Nephron (organoid): ENCODE results near the gene PLSCR1.
"Not testable (repeated sequence)": the region's sequence is repeated elsewhere in the genome, so short reads cannot be mapped to it uniquely, and the experiment has no call there.

Experiments used
- H3K27ac Mint-ChIP-seq, 3 experiments: 2 replicates each; pipeline ENCODE4 v1.8.0; 2020; ENCODE audit warnings: mixed read lengths in 3 of 3, mild to moderate bottlenecking in 2 of 3, moderate library complexity in 1 of 3
- H3K27me3 Mint-ChIP-seq: 2 replicates; pipeline ENCODE4 v1.8.0; 2021; ENCODE audit warnings: low read depth, mild to moderate bottlenecking, moderate library complexity, mixed read lengths
- H3K36me3 Mint-ChIP-seq: 2 replicates; pipeline ENCODE4 v1.8.0; 2020; ENCODE audit warnings: low read depth, mixed read lengths
- H3K4me1 Mint-ChIP-seq: 2 replicates; pipeline ENCODE4 v1.8.0; 2020; ENCODE audit warnings: mixed read lengths
- H3K4me3 Mint-ChIP-seq, 3 experiments: 2 replicates each; pipeline ENCODE4 v1.8.0; 2020; ENCODE audit warnings: mild to moderate bottlenecking in 3 of 3, mixed read lengths in 3 of 3, moderate library complexity in 2 of 3
- H3K9me3 Mint-ChIP-seq: 2 replicates; pipeline ENCODE4 v1.8.0; 2020; ENCODE audit warnings: mixed read lengths
- CTCF ChIP-seq, 3 experiments: fragments of 200-600 bp; sonication (generic); IDR thresholded peaks; one replicate each; pipeline ENCODE4 v1.5.0; 2021; ENCODE audit warnings: antibody characterized with exemption in 3 of 3; ENCODE audit not compliant: unreplicated experiment in 3 of 3

Gene PLSCR1

DNA sequence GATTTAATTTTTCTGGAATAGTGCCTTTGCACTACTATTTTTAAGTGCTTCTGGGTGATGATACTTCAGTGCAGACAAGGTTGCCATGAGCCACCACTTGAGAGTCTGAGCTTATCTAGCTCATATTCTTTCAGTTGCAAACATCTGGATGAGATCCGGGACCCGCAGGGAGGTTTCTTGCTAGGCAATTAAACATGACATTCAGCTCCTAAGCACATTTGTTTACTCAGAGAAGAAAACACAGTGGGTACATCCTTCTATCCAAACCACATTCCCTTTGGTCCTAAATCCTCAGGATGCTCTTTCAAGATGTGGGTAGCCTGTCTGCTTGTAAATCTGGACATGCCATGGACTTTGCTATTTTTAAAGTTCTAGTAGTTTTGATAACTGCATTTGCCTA is 12.0 kb downstream of the PLSCR1 start:
- Mint-ChIP-seq H3K27me3 (no peaks in the 10 kb centered on the region), H3K27ac (peak overlapping the region in 1 of 3 experiments; percentile 32), H3K9me3 (no peaks in the 10 kb centered on the region), H3K4me1 (peaks cover 29% of the 10 kb centered on the region), H3K4me3 (no peak overlapping the region), H3K36me3 (peaks cover 21% of the 10 kb centered on the region)
- TF ChIP-seq CTCF (IDR thresholded peaks at IDR 0.05; ENCODE audit: unreplicated experiment in 3 of 3) = no peak

DNA sequence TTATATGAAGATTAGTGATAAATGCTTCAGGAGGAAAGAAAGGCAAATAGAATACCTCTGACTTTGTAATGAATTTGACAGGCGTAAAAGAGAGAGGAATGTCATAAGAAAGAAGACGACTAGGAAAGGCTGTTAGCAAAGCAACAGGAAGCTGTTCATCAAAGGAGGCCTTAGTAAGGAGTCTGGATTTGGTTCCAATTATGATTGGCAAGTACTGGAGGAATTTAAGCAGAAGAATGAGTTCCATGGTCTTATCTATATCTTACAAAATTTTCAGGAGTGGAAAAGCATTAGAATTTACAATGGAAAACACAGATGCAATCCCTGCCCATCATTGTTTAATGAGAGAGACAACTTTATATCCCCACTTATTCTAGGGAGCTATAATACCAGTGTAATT is 13.8 kb downstream of the PLSCR1 start:
- peaks cover 22% of the 10 kb centered on the region for H3K36me3 Mint-ChIP-seq
- no peak for TF ChIP-seq CTCF (IDR thresholded peaks at IDR 0.05; ENCODE audit: unreplicated experiment in 3 of 3)
- no peaks in the 10 kb centered on the region for H3K9me3 Mint-ChIP-seq
- H3K27me3 Mint-ChIP-seq = no peaks in the 10 kb centered on the region
- H3K27ac Mint-ChIP-seq = peak overlapping the region; percentile 78 to 82 (median 80)
- H3K4me3 Mint-ChIP-seq = no peak overlapping the region
- H3K4me1 Mint-ChIP-seq = peaks cover 26% of the 10 kb centered on the region

- TF ChIP-seq CTCF (IDR thresholded peaks at IDR 0.05; ENCODE audit: unreplicated experiment in 3 of 3) = no peak
- Mint-ChIP-seq H3K4me1 (peaks cover 26% of the 10 kb centered on the region), H3K27ac (peak overlapping the region; percentile 68 to 77 (median 70)), H3K9me3 (no peaks in the 10 kb centered on the region), H3K36me3 (peaks cover 21% of the 10 kb centered on the region), H3K4me3 (no peak overlapping the region), H3K27me3 (no peaks in the 10 kb centered on the region)
Measured at GRCh38 chr3:146529021-146529420, 15.4 kb downstream of the PLSCR1 start.

- H3K27me3 Mint-ChIP-seq = no peaks in the 10 kb centered on the region
- no peak for TF ChIP-seq CTCF (IDR thresholded peaks at IDR 0.05; ENCODE audit: unreplicated experiment in 3 of 3)
- H3K36me3 Mint-ChIP-seq = peaks cover 30% of the 10 kb centered on the region
- H3K4me1 Mint-ChIP-seq = peaks cover 28% of the 10 kb centered on the region
- H3K9me3 Mint-ChIP-seq = no peaks in the 10 kb centered on the region
- no peak overlapping the region for H3K4me3 Mint-ChIP-seq
- peak overlapping the region in 1 of 3 experiments; percentile 45 for H3K27ac Mint-ChIP-seq
Measured at GRCh38 chr3:146524961-146525360, 19.4 kb downstream of the PLSCR1 start.

DNA sequence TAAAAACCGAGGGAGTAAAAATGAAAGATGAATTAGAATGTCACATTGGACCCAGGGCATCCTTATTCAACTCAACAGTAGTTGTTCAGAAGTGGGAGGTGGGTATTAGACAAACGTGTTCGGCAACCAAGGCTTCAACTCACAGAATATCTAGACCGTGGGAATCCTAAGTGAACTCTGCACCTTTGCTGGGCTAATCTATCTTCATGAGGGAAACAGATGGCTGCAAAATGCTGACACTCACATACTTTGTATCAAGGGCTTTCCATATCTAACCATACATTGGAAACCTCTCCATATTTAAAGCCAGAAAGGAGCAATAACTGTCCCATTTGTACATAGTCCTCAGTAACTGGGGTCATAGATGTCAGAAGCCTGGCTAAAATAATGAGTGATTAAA is 20.9 kb downstream of the PLSCR1 start:
- no peak overlapping the region for H3K4me3 Mint-ChIP-seq
- TF ChIP-seq CTCF (IDR thresholded peaks at IDR 0.05; ENCODE audit: unreplicated experiment in 3 of 3) = no peak
- peaks cover 25% of the 10 kb centered on the region for H3K36me3 Mint-ChIP-seq
- H3K27ac Mint-ChIP-seq = peak overlapping the region; percentile 2 to 61 (median 53)
- no peaks in the 10 kb centered on the region for H3K9me3 Mint-ChIP-seq
- H3K4me1 Mint-ChIP-seq = peaks cover 21% of the 10 kb centered on the region
- H3K27me3 Mint-ChIP-seq = no peaks in the 10 kb centered on the region

DNA sequence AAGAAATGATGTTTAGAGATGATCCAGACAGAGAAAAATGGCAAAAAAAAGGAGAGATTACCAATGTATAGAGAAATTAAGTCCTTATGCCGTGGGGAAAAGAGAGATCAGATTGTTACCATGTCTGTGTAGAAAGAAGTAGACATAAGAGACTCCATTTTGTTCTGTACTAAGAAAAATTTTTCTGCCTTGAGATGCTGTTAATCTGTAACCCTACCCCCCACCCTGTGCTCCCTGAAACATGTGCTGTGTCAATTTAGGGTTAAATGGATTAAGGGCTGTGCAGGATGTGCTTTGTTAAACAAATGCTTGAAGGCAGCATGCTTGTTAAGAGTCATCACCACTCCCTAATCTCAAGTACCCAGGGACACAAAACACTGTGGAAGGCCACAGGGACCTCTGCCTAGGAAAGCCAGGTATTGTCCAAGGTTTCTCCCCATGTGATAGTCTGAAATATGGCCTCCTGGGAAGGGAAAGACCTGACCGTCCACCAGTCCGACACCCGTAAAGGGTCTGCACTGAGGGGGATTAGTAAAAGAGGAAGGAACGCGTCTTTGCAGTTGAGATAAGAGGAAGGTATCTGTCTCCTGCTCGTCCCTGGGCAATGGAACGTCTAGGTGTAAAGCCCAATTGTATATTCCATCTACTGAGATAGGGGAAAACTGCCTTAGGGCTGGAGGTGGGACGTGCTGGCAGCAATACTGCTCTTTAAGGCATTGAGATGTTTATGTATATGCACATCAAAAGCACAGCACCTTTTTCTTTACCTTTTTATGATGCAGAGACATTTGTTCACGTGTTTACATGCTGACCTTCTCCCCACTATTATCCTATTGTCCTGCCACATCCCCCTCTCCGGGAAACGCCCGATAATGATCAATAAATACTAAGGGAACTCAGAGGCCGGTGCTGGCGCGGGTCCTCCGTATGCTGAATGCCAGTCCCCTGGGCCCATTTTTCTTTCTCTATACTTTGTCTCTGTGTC is 21.9 kb downstream of the PLSCR1 start:
- Mint-ChIP-seq H3K27ac (peak overlapping the region; percentile 61 to 71 (median 62)), H3K36me3 (peaks cover 25% of the 10 kb centered on the region), H3K4me1 (peaks cover 21% of the 10 kb centered on the region)
- not testable (repeated sequence) for H3K4me3 Mint-ChIP-seq, H3K9me3 Mint-ChIP-seq, H3K27me3 Mint-ChIP-seq
